Body of pancreas (tissue), 4 donors: Measurements from ENCODE around the gene ZNF346.

ENCODE experiments used
- POLR2A ChIP-seq, 3 donors: fragments of 450-650 bp; IDR thresholded peaks; one replicate each; pipeline ENCODE4 v1.6.1; 2016; ENCODE audit warnings: antibody characterized with exemption in 3 of 3, mild to moderate bottlenecking in 2 of 3
- TF ChIP-seq, protein P1 (sequence below), 7 experiments: fragments of 450-650 bp in 4 of 7; fragments of 200-600 bp in 3 of 7; sonication (generic) in 3 of 7; IDR thresholded peaks; one replicate each; pipeline ENCODE4 v1.5.1; 2016 to 2019; ENCODE audit warnings: antibody characterized with exemption in 7 of 7

- no peak for TF ChIP-seq POLR2A (IDR thresholded peaks at IDR 0.05)
- TF ChIP-seq, protein P1, sequence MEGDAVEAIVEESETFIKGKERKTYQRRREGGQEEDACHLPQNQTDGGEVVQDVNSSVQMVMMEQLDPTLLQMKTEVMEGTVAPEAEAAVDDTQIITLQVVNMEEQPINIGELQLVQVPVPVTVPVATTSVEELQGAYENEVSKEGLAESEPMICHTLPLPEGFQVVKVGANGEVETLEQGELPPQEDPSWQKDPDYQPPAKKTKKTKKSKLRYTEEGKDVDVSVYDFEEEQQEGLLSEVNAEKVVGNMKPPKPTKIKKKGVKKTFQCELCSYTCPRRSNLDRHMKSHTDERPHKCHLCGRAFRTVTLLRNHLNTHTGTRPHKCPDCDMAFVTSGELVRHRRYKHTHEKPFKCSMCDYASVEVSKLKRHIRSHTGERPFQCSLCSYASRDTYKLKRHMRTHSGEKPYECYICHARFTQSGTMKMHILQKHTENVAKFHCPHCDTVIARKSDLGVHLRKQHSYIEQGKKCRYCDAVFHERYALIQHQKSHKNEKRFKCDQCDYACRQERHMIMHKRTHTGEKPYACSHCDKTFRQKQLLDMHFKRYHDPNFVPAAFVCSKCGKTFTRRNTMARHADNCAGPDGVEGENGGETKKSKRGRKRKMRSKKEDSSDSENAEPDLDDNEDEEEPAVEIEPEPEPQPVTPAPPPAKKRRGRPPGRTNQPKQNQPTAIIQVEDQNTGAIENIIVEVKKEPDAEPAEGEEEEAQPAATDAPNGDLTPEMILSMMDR (IDR thresholded peaks at IDR 0.05), result peak in 3 of 7 experiments; percentile 19 to 28 (median 21)
These were observed 77.1 kb downstream of the ZNF346 start for GRCh38 chr5:177099422-177100093.
